GM18505 (cell line): ENCODE results near the gene CDH22.

Source experiments
- ATAC-seq: cut with Tn5 transposase; IDR thresholded peaks from one replicate; pipeline ENCODE4 v1.9.1; 2021; ENCODE audit not compliant: unreplicated experiment
- POLR2A ChIP-seq: IDR thresholded peaks from 4 replicates; pipeline ENCODE4 v1.6.1; 2011; ENCODE audit warnings: borderline replicate concordance; ENCODE audit not compliant: insufficient read depth, insufficient read length; ENCODE audit errors: extremely low read depth

The CDH22 gene

GRCh38 chr20:46128310-46129151 is 179.8 kb downstream of the CDH22 start:
- no peak for ATAC-seq
- peak; percentile 14 for TF ChIP-seq POLR2A

- peak; percentile 16 for TF ChIP-seq POLR2A
- no peak for ATAC-seq
These were observed 180.8 kb downstream of the CDH22 start for GRCh38 chr20:46127396-46128010.

- TF ChIP-seq POLR2A, result no peak
- no peak for ATAC-seq
These were observed 181.8 kb downstream of the CDH22 start for GRCh38 chr20:46126440-46127056.
